Smooth muscle cell (in vitro differentiated cells): ENCODE results near the gene TMEM131. TPM values are rescaled to one million over a fixed set of nuclear protein-coding genes. Genes with fewer than 3 reads are reported as not detected.

Experiments
- DNase-seq: peaks from one replicate; lab custom pipeline; 2025; ENCODE audit not compliant: unreplicated experiment; lab: John Stamatoyannopoulos, UW
- H2AFZ ChIP-seq: fragments of 200-600 bp; sonication (generic); 2 replicates; pipeline ENCODE4 v1.6.0; 2016; ENCODE audit warnings: antibody characterized with exemption, low read depth, mild to moderate bottlenecking
- H3F3A ChIP-seq: fragments of 200-600 bp; sonication (generic); 2 replicates; pipeline ENCODE4 v1.6.0; 2017; ENCODE audit warnings: antibody characterized with exemption, low read depth
- H3K27ac ChIP-seq: fragments of 200-600 bp; sonication (generic); 2 replicates; pipeline ENCODE4 v1.5.1; 2016; ENCODE audit warnings: low read depth, mild to moderate bottlenecking
- H3K27me3 ChIP-seq: fragments of 200-600 bp; sonication (generic); 2 replicates; pipeline ENCODE4 v1.6.1; 2016; ENCODE audit warnings: low read depth, mild to moderate bottlenecking
- H3K36me3 ChIP-seq: fragments of 200-600 bp; sonication (generic); 2 replicates; pipeline ENCODE4 v1.5.1; 2016; ENCODE audit warnings: low read depth
- H3K4me1 ChIP-seq: fragments of 200-600 bp; sonication (generic); 2 replicates; pipeline ENCODE4 v1.5.1; 2016; ENCODE audit warnings: low read depth
- H3K4me2 ChIP-seq: fragments of 200-600 bp; sonication (generic); 2 replicates; pipeline ENCODE4 v1.6.0; 2016; ENCODE audit warnings: mild to moderate bottlenecking
- H3K4me3 ChIP-seq: fragments of 200-600 bp; sonication (generic); 2 replicates; pipeline ENCODE4 v1.5.1; 2016; ENCODE audit warnings: mild to moderate bottlenecking
- H3K79me2 ChIP-seq: fragments of 200-600 bp; sonication (generic); 2 replicates; pipeline ENCODE4 v1.6.0; 2016; ENCODE audit warnings: low read depth, mild to moderate bottlenecking
- H3K9ac ChIP-seq: fragments of 200-600 bp; sonication (generic); 2 replicates; pipeline ENCODE4 v1.6.0; 2016; ENCODE audit warnings: low read depth
- H3K9me3 ChIP-seq: fragments of 200-600 bp; sonication (generic); replicated peaks from 2 replicates; pipeline ENCODE4 v1.5.1; 2016; ENCODE audit warnings: low read depth
- H4K20me1 ChIP-seq: fragments of 200-600 bp; sonication (generic); 2 replicates; pipeline ENCODE4 v1.6.0; 2016; ENCODE audit warnings: low read depth
- WGBS: methylation state at CpG from one replicate; pipeline ENCODE4 v1.1.7; 2016; ENCODE audit warnings: low lambda C conversion rate; 5-methylcytosine and 5-hydroxymethylcytosine counted together
- polyA plus RNA-seq: library from polyadenylated mRNA; unstranded; fragments of >200 nt; fragmentation: Nextera tagmentation; extraction: Ambion mirVana; gene quantifications from 2 replicates; pipeline ENCODE4 v1.2.1, GENCODE V29; 2016
- total RNA-seq: library from RNA; depleted of rRNA; stranded (reverse); fragments of >200 nt; gene quantifications from 2 replicates; pipeline ENCODE4 v1.2.3, GENCODE V29; 2014
- TF ChIP-seq, protein P1 (sequence below): fragments of 200-600 bp; sonication (generic); IDR thresholded peaks from 2 replicates; pipeline ENCODE4 v1.5.1; 2017; ENCODE audit warnings: borderline replicate concordance, mild to moderate bottlenecking, antibody characterized with exemption; ENCODE audit not compliant: insufficient read depth, poor library complexity, severe bottlenecking

The TMEM131 gene
- total and polyA plus RNA-seq, 2 experiments from 2014 or later, result 16.7 to 32.3 TPM

DNA sequence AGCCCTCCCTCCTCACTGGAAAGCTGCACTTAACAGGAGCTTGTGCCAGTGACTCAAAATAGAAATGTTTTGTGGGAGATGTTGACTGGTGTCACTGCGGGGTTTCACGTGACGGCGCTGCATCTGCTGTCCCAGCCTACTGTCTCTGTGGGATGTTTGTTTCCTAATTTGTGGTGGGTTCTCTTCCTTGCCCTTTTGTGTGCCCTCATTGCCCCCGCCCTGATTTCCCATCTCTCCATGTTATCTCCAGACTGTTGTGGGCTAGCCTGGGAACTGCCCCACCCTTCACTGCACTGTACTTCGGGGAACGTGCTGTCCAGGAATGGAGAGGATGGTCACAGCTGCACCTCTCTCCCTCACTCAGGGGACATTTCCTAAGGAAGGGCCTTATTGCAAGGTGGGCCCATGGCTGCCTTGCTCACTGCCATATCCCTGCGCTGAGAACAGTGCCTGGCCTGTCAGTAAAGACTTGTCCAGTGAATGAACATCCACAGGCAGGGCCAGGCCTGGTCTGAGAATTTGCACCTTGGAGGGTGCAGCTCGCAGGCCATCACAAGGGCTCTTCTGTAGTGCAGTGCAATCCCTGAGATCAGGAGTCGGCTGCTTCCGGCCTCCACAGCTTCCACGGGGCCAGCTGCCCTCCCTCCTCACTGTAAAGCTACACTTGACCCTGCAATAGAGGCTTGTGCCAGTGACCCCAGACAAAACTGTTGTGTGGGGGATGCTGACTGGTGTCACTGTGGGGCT is 264.3 kb downstream of the TMEM131 start:
- Histone ChIP-seq H3K4me1 (no peaks in the 10 kb centered on the region), H3K4me2 (no peak overlapping the region), H3K36me3 (no peaks in the 10 kb centered on the region), H3K27ac (no peak overlapping the region), H3K9ac (no peak overlapping the region), H3F3A (no peaks in the 10 kb centered on the region), H3K79me2 (no peaks in the 10 kb centered on the region), H4K20me1 (no peaks in the 10 kb centered on the region), H3K4me3 (no peak overlapping the region), H2AFZ (no peak overlapping the region), H3K9me3 (no peaks in the 10 kb centered on the region), H3K27me3 (no peaks in the 10 kb centered on the region)
- 95% methylated on average over 12 of the region's 12 CpGs for WGBS
- TF ChIP-seq, protein P1, sequence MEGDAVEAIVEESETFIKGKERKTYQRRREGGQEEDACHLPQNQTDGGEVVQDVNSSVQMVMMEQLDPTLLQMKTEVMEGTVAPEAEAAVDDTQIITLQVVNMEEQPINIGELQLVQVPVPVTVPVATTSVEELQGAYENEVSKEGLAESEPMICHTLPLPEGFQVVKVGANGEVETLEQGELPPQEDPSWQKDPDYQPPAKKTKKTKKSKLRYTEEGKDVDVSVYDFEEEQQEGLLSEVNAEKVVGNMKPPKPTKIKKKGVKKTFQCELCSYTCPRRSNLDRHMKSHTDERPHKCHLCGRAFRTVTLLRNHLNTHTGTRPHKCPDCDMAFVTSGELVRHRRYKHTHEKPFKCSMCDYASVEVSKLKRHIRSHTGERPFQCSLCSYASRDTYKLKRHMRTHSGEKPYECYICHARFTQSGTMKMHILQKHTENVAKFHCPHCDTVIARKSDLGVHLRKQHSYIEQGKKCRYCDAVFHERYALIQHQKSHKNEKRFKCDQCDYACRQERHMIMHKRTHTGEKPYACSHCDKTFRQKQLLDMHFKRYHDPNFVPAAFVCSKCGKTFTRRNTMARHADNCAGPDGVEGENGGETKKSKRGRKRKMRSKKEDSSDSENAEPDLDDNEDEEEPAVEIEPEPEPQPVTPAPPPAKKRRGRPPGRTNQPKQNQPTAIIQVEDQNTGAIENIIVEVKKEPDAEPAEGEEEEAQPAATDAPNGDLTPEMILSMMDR, result no peak
- no peak for DNase-seq

DNA sequence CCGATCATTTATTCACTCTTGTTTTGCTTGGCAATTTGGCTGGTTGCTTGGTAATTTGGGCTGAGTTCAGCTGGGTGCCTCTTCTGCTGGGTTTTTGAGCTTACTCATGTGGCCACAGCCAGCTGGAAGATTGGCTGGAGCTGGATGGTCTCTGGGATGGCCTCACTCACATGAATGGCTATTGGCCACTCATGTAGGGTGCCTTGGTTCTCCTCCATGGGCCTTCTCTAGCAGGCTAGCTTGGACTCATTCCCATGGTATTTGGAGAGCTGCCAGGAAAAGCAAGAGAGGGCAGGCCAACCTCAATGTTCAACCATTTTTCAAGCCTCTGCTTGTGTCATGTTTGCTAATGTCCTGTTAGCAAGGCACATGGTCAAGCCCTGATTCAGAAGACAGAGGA is 265.5 kb downstream of the TMEM131 start:
- no peaks in the 10 kb centered on the region for H3K36me3 ChIP-seq
- no peak overlapping the region for H3K4me2 ChIP-seq
- H3F3A ChIP-seq, result no peaks in the 10 kb centered on the region
- no peak overlapping the region for H3K27ac ChIP-seq
- H2AFZ ChIP-seq, result no peak overlapping the region
- no peaks in the 10 kb centered on the region for H3K27me3 ChIP-seq
- H3K9ac ChIP-seq, result no peak overlapping the region
- H4K20me1 ChIP-seq, result no peaks in the 10 kb centered on the region
- H3K4me1 ChIP-seq, result no peaks in the 10 kb centered on the region
- H3K4me3 ChIP-seq, result no peak overlapping the region
- H3K9me3 ChIP-seq, result no peaks in the 10 kb centered on the region
- no peaks in the 10 kb centered on the region for H3K79me2 ChIP-seq
- no peak for DNase-seq
- TF ChIP-seq, protein P1, result no peak
- WGBS, result 100% methylated on average over 1 of the region's 1 CpG

DNA sequence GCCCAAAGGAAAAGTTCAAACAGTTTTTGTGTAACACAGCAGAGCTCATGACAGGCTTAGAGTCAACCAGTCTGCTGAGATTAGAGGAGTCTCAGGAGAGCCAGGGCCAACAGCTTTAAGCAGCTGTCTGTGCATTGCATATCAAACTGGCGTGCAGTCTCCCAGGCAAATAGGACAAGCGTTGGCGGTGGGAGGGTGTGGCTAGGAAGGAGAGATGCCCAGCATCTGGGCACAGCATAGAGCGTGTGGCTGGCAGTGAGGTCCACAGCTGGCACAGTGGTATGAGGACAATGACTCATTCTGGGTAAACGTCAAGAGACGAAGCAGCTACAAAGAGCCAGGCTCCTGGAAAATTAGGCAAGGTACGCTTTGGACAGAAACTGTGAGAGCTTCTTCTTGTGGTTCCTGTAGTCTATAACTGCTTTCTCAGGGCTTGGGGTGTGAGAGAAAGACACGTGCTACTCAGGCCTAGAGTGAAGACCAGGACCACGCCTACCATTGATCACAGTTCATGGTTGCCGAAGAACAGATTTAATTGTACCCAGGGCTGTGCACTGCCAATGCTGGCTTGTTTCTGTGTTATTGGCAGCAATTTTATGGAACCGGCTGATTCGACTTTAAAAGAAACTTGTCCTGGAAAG is 267.5 kb downstream of the TMEM131 start:
- no peak overlapping the region for H3K27ac ChIP-seq
- H3K9me3 ChIP-seq, result no peaks in the 10 kb centered on the region
- no peaks in the 10 kb centered on the region for H3K4me1 ChIP-seq
- H4K20me1 ChIP-seq, result no peaks in the 10 kb centered on the region
- H3K9ac ChIP-seq, result no peak overlapping the region
- no peaks in the 10 kb centered on the region for H3K36me3 ChIP-seq
- TF ChIP-seq, protein P1, result no peak
- H3K27me3 ChIP-seq, result no peaks in the 10 kb centered on the region
- no peak overlapping the region for H3K4me2 ChIP-seq
- 82% methylated on average over 12 of the region's 12 CpGs for WGBS
- no peak overlapping the region for H2AFZ ChIP-seq
- DNase-seq, result no peak
- H3K79me2 ChIP-seq, result no peaks in the 10 kb centered on the region
- no peaks in the 10 kb centered on the region for H3F3A ChIP-seq
- no peak overlapping the region for H3K4me3 ChIP-seq
